Effector memory CD4-positive, alpha-beta T cell (primary cell): Measurements from ENCODE around the gene RLF.
"Not testable (repeated sequence)": the region's sequence is repeated elsewhere in the genome, so short reads cannot be mapped to it uniquely, and the experiment has no call there.

Source experiments
- DNase-seq, 3 donors: peaks; one replicate each; pipeline ENCODE4 v3.0.0-alpha.2; 2020
- H3K27ac ChIP-seq: 2 replicates; pipeline ENCODE4 v1.7.0; 2013; ENCODE audit warnings: mild to moderate bottlenecking, low read length, moderate library complexity; ENCODE audit not compliant: insufficient read depth, poor library complexity, severe bottlenecking
- H3K27me3 ChIP-seq: replicated peaks from 2 replicates; pipeline ENCODE4 v1.7.0; 2013; ENCODE audit warnings: mild to moderate bottlenecking, low read length; ENCODE audit not compliant: insufficient read depth, control insufficient read depth, poor library complexity, severe bottlenecking
- H3K36me3 ChIP-seq: 2 replicates; pipeline ENCODE4 v1.7.0; 2013; ENCODE audit warnings: mild to moderate bottlenecking, low read length, moderate library complexity; ENCODE audit not compliant: control insufficient read depth, insufficient read depth
- H3K4me1 ChIP-seq: 2 replicates; pipeline ENCODE4 v1.7.0; 2013; ENCODE audit warnings: low read length, mild to moderate bottlenecking; ENCODE audit not compliant: control insufficient read depth, insufficient read depth, poor library complexity, severe bottlenecking
- H3K4me3 ChIP-seq: 2 replicates; pipeline ENCODE4 v1.7.0; 2013; ENCODE audit warnings: low read length, low read depth, mild to moderate bottlenecking; ENCODE audit not compliant: insufficient read depth, poor library complexity, severe bottlenecking
- H3K9me3 ChIP-seq: 2 replicates; pipeline ENCODE4 v1.7.0; 2013; ENCODE audit warnings: mild to moderate bottlenecking, low read length, moderate library complexity; ENCODE audit not compliant: control insufficient read depth

The RLF gene

DNA sequence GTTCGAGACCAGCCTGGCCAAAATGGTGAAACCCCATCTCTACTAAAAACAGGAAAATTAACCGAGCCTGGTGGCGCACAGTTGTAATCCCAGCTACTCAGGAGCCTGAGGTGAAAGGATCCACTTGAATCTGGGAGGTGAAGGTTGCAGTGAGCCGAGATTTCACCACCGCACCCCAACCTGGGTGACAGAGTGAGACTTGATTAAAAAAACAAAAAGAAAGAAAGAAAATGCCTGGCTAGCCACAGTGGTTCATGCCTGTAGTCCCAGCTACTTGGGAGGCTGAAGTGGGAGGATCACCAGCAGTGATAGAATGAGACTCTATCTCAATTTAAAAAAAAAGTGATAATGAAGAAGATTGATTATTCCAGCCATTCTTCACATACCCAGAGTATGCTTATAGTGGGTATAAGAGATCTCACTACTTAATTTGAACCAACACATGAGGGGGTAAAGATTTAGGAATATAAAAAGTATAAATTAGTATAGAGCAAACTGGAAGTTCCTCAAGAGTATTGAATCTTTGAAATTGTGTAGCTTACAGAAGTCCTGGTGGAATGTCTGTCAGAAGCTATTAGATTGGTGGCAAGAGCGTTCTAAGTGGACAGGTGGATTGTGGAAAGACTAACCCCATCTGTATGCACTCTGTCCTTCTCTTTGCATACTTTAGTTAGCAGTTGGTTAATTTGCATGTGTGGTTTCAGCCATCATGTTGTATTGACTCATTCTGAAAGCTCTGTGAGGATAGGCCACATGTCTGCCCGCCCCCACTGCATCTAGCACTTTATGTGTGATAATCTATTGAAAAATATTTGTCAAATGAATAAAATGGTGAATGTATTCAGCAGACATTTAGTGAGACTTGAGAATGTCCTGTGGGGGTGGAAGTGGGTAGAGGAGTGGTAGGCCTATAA, 25.0 kb downstream of the RLF start:
- no peaks in the 10 kb centered on the region for H3K27me3 ChIP-seq
- no peaks in the 10 kb centered on the region for H3K9me3 ChIP-seq
- H3K4me1 ChIP-seq, result peaks cover 4% of the 10 kb centered on the region
- H3K4me3 ChIP-seq, result no peak overlapping the region
- DNase-seq, result no peak
- no peak overlapping the region for H3K27ac ChIP-seq
- peaks cover 14% of the 10 kb centered on the region for H3K36me3 ChIP-seq

DNA sequence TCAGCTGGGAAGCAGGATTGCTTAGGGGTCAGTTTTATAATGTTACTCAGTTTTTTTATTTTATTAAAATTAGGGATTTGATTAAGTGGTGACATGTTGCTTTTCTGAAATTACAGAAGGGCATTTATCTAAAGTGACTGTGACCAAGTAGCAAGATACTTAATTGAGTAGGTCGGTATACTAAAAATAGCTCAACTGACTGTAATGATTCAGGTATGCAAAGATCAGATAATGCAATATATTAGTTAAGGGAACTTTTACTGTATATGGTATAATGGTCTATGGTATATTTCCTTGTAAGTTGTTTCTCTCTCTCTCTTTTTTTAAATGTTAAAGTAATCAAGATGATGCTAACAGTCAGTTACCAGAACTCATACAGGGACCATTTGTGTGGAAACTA, 26.2 kb downstream of the RLF start:
- H3K4me3 ChIP-seq, result no peak overlapping the region
- H3K27me3 ChIP-seq, result no peaks in the 10 kb centered on the region
- DNase-seq, result no peak
- peaks cover 21% of the 10 kb centered on the region for H3K36me3 ChIP-seq
- H3K4me1 ChIP-seq, result peaks cover 4% of the 10 kb centered on the region
- H3K27ac ChIP-seq, result no peak overlapping the region
- no peaks in the 10 kb centered on the region for H3K9me3 ChIP-seq

DNA sequence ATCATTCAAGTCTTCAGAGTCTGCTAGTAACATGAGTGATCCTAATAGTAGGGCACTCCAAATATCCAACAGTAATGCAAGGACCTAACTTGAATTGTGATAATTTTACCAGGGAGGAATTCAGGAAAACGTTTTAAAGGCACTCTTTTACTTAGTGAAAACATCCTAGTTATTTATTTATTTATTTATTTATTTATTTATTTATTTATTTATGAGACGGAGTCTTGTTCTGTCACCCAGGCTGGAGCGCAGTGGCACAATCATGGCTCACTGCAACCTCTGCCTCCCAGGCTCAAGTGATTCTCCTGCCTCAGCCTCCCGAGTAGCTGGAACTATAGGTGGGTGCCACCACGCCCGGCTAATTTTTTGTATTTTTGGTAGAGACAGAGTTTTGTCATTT, 33.5 kb downstream of the RLF start:
- not testable (repeated sequence) for H3K27ac ChIP-seq, DNase-seq, H3K27me3 ChIP-seq, H3K4me1 ChIP-seq, H3K9me3 ChIP-seq, H3K4me3 ChIP-seq
- peaks cover 36% of the 10 kb centered on the region for H3K36me3 ChIP-seq

DNA sequence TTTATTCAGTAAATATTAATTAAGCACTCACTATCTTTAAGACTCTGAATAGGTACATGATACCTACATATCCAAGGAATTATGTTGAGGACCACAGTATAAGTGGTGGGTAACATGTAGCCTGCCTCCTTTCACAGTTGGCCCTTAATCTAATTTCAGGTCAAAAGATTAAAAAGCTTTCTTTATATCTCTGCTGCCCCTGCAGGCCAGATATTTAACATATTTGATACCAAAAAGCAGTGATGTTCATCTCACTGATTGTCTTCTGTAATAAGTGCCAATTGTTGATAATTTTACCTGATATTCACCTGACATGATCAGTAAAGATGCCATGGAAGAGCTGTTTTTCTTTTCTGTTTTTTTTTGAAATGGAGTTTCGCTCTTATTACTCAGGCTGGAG, 36.5 kb downstream of the RLF start:
- Histone ChIP-seq H3K27ac (no peak overlapping the region), H3K36me3 (peaks cover 27% of the 10 kb centered on the region), H3K9me3 (no peaks in the 10 kb centered on the region), H3K4me1 (no peaks in the 10 kb centered on the region), H3K4me3 (no peak overlapping the region), H3K27me3 (no peaks in the 10 kb centered on the region)
- DNase-seq, result no peak

DNA sequence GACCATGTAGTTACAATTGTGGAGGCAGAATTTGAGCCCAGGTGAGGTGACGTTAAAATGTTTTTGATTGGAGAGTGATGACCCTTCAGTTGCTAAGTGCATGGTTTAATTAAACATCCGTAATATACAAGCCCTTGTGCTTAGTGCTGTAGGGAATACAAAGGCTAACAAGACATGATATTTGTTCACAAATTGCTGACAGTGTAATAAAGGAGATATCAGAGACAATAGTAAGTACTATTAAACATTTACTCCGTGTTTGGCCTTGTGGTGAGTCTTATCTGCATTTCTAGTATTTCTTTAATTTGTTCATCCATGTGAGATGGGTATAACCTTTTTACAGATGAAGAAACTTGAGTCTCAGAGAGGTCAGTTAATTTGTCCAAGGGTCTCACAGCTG, 37.9 kb downstream of the RLF start:
- DNase-seq, result no peak
- Histone ChIP-seq H3K27ac (no peak overlapping the region), H3K36me3 (peaks cover 27% of the 10 kb centered on the region)

DNA sequence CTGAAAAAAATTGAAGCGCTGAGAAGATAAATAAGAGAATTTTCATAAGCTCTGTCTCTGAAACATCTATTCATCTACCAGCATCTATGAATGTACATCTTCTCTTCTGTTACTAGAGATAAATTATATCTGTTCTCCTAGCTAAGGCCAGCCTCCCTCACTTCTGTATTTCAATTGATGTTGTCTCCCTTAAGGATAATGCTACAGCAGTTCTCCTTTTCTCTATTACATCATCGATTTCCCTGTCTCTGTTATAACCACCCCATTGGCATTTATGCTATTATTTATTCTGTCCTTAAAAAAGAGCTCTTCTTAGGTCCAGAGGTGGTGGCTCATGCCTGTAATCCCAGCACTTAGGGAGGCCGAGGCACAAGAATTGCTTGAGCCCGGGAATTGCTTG, 43.7 kb downstream of the RLF start:
- Histone ChIP-seq H3K27me3 (no peaks in the 10 kb centered on the region), H3K4me1 (no peaks in the 10 kb centered on the region), H3K4me3 (no peak overlapping the region), H3K36me3 (peaks cover 39% of the 10 kb centered on the region), H3K9me3 (no peaks in the 10 kb centered on the region), H3K27ac (no peak overlapping the region)
- DNase-seq, result no peak

More for the DNA sequence above, 37.9 kb downstream of the RLF start:
- H3K9me3 ChIP-seq, result no peaks in the 10 kb centered on the region
- H3K27me3 ChIP-seq, result no peaks in the 10 kb centered on the region
- no peak overlapping the region for H3K4me3 ChIP-seq
- no peaks in the 10 kb centered on the region for H3K4me1 ChIP-seq

DNA sequence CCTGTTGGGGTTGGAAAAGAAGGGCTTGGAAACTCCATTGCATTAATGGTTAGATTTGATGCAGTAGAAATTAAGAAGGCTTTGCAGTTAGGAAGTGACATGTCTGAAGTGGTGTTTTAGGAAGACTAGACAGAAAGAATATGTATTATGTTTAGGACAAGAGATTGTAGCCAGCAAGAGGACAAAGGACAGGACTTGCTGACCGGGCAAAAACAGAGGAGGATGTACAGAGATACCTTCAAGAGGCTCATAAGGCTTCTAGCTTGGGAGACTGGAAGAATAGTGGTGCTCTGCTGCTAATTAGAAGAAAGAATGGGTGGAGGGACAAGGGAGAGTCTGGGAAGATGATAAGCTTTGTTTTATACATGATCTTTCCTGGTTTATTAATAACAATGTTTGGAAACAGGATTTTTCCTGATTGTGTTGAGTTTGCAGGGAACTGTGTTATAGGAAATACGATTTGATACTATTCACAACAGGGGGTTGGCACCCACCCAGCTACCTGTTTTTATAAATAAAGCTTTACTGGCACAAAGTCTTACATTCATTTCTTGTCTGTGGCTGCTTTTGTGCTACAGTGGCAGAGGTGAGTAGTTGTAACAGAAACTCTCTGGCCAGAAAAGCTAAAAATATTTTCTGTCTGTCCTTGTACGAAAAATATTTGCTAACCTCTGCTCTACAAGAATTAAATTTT, 49.5 kb downstream of the RLF start:
- H3K36me3 ChIP-seq, result peaks cover 31% of the 10 kb centered on the region

DNA sequence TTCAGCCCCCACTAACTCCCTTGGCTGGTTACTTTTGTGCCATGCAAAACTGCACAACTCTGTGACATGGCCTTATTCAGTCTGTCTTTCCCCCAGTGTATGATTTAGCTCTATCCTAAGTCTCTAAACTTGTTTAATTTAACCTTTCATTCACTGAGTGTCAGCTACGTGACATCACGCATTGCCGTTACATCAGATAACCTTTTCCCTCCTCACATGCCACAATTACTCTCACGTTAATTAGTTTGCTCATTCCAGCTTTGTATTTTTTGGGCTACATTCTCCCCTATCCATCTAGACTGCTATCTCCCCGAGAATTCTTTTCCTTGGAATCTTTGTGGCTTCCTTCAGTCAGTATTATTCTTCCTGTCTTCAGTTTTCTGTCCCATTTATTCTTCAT, 57.1 kb downstream of the RLF start:
- no peaks in the 10 kb centered on the region for H3K27me3 ChIP-seq
- H3K36me3 ChIP-seq, result no peaks in the 10 kb centered on the region
- H3K9me3 ChIP-seq, result no peaks in the 10 kb centered on the region
- no peak overlapping the region for H3K27ac ChIP-seq
- no peaks in the 10 kb centered on the region for H3K4me1 ChIP-seq
- H3K4me3 ChIP-seq, result no peak overlapping the region
- no peak for DNase-seq

More for the DNA sequence above, 49.5 kb downstream of the RLF start:
- no peak overlapping the region for H3K4me3 ChIP-seq
- no peak overlapping the region for H3K27ac ChIP-seq
- no peaks in the 10 kb centered on the region for H3K27me3 ChIP-seq
- no peak for DNase-seq
- no peaks in the 10 kb centered on the region for H3K9me3 ChIP-seq
- no peaks in the 10 kb centered on the region for H3K4me1 ChIP-seq

DNA sequence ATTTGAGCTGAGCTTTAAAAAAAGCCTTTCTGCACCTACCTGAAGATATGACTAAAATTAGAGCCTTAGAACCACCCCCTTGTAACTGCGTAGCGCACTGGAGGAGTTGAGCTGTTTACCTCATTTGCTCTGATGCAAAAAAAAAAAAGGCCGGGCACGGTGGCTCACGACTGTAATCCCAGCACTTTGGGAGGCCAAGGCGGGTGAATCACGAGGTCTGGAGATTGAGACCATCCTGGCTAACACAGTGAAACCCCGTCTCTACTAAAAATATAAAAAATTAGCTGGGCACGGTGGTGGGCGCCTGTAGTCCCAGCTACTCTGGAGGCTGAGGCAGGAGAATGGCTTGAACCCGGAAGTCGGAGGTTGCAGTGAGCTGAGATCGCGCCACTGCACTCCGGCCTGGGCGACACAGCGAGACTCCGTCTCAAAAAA, 60.3 kb downstream of the RLF start:
- H3K4me3 ChIP-seq, H3K27me3 ChIP-seq, H3K36me3 ChIP-seq, H3K9me3 ChIP-seq, H3K27ac ChIP-seq, H3K4me1 ChIP-seq, DNase-seq: not testable (repeated sequence)
